Left cardiac atrium (tissue), 4 donors: ENCODE measurements around the gene TGDS. TPM values are rescaled to one million over a fixed set of nuclear protein-coding genes. Genes with fewer than 3 reads are reported as not detected.
"Not testable (repeated sequence)": the region's sequence is repeated elsewhere in the genome, so short reads cannot be mapped to it uniquely, and the experiment has no call there.

Experiments used
- ATAC-seq, 2 donors: fragments of 200-7000 bp; cut with Tn5 transposase; one replicate each; pipeline ENCODE4 v1.9.1; 2020; ENCODE audit warnings: mild to moderate bottlenecking in 2 of 2, moderate library complexity in 2 of 2
- DNase-seq: peaks from one replicate; pipeline ENCODE4 v3.0.0-alpha.2; 2020
- intact Hi-C, 2 donors: fragments of 100-400 bp; cut with DNase I; formaldehyde crosslinking; loops; one replicate each; pipeline versions ENCODE4 v1.14.1 to v1.15.1; 2022 to 2023
- long read RNA-seq: library from polyadenylated mRNA; unstranded; transcript quantifications from one replicate; pipeline ENCODE4 v2.0.0, GENCODE V29; 2021
- total RNA-seq, 2 donors: library from RNA; stranded (reverse); fragmentation: NEBNext Ultra II Directional; extraction: Animal tissue kit (Norgen Biotek cat#: 25700); gene quantifications; one replicate each; pipeline ENCODE4 v1.2.1, GENCODE V29; 2021
- donor health status: DM: no; HTN: yes; CAD: no.
- donor health status: DM: no; HTN: yes; CAD: no; lungs with severe emphysema.
- donor health status: DM: yes; HTN: yes; CAD: no.
- donor health status: Dilated cardiomyopathy.

The TGDS gene
- total RNA-seq = 1 to 10 TPM; 4.8 to 6.0 TPM
- long read RNA-seq, partial matches to known transcripts = 1 of 6 reads
- long read RNA-seq, other reads (novel, unspliced or antisense) = 3 of 6 reads

GRCh38 chr13:94595950-94596574 is at the start of gene TGDS:
TGDS (minus strand) TSS chr13:94596152; CDS start chr13:94596136, 16 bp downstream.
- intact Hi-C loops = loop anchor here in 1 of 2 donors (2.0 kb wide), 1 partner anchor 47 kb away; no protein-coding TSS in a partner anchor
- ATAC-seq = peak; percentile 99
- peak; percentile 94 for DNase-seq

- peak; percentile 34 to 95 for ATAC-seq
Measured at GRCh38 chr13:94641409-94641941, 45.5 kb upstream of the TGDS start.

GRCh38 chr13:94640721-94641120 is 44.8 kb upstream of the TGDS start:
- DNase-seq (no peak), ATAC-seq (no peak)
- intact Hi-C loops = no loop called here

More at GRCh38 chr13:94641409-94641941, 45.5 kb upstream of the TGDS start:
- no peak for DNase-seq
- intact Hi-C loops = no loop called here

- ATAC-seq, intact Hi-C loops, DNase-seq: not testable (repeated sequence)
Measured at GRCh38 chr13:94637677-94638076, 41.7 kb upstream of the TGDS start.

- DNase-seq (no peak), ATAC-seq (no peak)
- intact Hi-C loops = no loop called here
Measured at GRCh38 chr13:94636942-94637578, 41.1 kb upstream of the TGDS start.

DNA sequence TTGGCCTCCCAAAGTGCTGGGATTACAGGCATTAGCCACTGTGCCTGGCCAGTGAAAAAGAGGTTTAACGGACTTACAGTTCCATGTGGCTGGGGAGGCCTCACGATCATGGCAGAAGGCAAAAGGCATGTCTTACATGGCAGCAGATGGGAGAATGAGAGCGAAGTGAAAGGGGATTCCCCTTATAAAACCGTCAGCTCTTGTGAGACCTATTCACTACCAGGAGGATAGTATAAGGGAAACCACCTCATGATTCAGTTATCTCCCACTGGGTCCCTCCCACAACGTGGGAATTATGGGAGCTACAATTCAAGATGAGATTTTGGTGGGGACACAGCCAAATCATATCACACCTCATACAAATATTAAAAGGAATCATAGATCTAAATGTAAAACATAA is 40.1 kb upstream of the TGDS start:
- ATAC-seq, intact Hi-C loops: not testable (repeated sequence)

GRCh38 chr13:94632226-94632980 is 36.5 kb upstream of the TGDS start:
- intact Hi-C loops = no loop called here
- ATAC-seq (no peak), DNase-seq (no peak)

More for the DNA sequence above, 40.1 kb upstream of the TGDS start:
- not testable (repeated sequence) for DNase-seq

GRCh38 chr13:94630858-94631257 is 34.9 kb upstream of the TGDS start:
- ATAC-seq (no peak), DNase-seq (no peak)
- intact Hi-C loops = no loop called here

GRCh38 chr13:94623316-94623715 is 27.4 kb upstream of the TGDS start:
- ATAC-seq (no peak), DNase-seq (no peak)
- intact Hi-C loops = no loop called here

- no peak for DNase-seq
- intact Hi-C loops = no loop called here
- no peak for ATAC-seq
Measured at GRCh38 chr13:94622344-94622743, 26.4 kb upstream of the TGDS start.

GRCh38 chr13:94620286-94620896 is 24.4 kb upstream of the TGDS start:
- intact Hi-C loops = no loop called here
- DNase-seq (no peak), ATAC-seq (no peak)

- no peak for DNase-seq
- peak in 1 of 2 donors; percentile 65 for ATAC-seq
- intact Hi-C loops = loop anchor here (1.0 to 5.0 kb wide), 2 partner anchors 180 to 182 kb away; no protein-coding TSS in a partner anchor
Measured at GRCh38 chr13:94617389-94618000, 21.5 kb upstream of the TGDS start.

DNA sequence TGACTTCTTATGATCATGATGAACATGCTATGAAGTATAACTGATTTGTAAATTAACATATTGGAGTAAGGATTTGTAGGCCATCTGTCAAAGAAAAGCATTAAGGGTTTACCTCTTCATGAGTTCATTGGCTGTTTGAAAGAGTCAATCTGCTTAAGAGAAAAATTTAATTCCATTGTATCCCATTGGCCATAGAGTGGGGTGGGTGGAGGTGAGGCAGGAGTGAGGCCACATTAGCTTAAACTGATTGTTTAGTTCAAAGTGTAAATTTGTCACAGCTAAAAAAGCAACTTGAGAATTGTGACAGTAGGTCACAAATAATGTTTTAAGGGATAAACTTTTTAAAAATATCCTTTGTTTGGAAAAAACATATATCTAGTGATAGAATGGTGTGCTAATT is 17.1 kb upstream of the TGDS start:
- ATAC-seq = no peak
- intact Hi-C loops = no loop called here

DNA sequence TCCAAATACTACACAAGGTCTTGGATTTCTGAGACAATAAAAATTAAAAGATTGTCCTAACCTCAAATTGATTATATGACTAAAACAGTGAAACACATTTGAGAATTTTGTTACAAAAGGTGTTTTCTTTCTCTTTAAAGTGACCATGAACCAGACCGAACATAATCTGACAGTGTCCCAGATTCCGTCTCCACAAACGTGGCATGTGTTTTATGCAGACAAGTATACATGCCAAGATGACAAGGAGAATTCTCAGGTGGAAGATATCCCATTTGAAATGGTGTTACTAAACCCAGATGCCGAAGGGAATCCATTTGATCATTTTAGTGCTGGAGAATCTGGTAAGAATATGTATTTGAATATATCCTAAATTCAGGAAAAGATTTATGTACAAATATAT is 16.1 kb upstream of the TGDS start:
- DNase-seq = no peak
- no peak for ATAC-seq
- intact Hi-C loops = no loop called here

More for the DNA sequence above, 17.1 kb upstream of the TGDS start:
- DNase-seq = no peak

GRCh38 chr13:94610475-94610874 is 14.5 kb upstream of the TGDS start:
- intact Hi-C loops = no loop called here
- ATAC-seq = no peak
- no peak for DNase-seq

DNA sequence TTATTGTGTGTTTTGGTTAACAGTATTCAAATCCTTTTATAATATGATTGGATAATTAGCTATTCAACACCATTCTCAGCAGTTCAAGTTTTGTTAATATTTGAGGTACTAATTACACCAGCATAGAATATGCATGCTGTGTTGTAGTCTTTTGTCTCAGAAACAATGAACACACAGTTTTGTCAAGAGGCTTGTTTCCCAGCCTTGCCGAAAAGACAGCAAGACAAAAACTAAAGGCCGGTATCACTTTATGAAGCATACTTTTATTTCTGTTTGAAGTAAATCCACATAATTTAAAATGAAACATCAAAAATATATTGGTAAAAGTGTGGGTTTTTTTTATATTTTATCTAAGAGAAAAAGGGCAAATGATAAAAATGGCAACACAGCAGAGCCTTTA is 13.2 kb upstream of the TGDS start:
- ATAC-seq = no peak
- no peak for DNase-seq
- intact Hi-C loops = no loop called here

DNA sequence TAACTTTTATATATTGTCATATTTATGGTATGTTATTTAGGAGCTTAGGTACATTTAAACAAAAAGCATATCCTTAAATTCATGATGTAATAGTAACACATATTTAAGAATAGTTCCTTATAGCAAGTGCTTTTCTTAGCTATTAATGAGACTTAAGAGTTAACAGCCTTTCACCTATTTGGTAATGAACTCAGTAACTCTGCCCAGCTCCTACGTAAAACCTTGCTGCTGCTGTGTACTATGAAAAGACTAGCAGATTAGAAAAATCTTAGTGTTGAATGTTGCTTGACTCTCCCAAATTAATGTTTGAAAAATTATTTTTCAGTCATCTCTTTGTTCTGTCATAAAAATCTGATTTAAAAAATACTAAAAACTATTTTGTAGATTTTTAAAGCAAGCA is 12.6 kb upstream of the TGDS start:
- DNase-seq = no peak
- intact Hi-C loops = no loop called here
- peak in 1 of 2 donors; percentile 73 for ATAC-seq

GRCh38 chr13:94607939-94608338 is 12.0 kb upstream of the TGDS start:
- ATAC-seq (no peak), DNase-seq (no peak)
- intact Hi-C loops = no loop called here

- DNase-seq (no peak), ATAC-seq (no peak)
- intact Hi-C loops = no loop called here
Measured at GRCh38 chr13:94607056-94607455, 11.1 kb upstream of the TGDS start.
